GM19467 (cell line): ENCODE measurements around the gene APBA3.

Source experiments
- ATAC-seq: cut with Tn5 transposase; IDR thresholded peaks from one replicate; pipeline ENCODE4 v1.9.1; 2021; ENCODE audit warnings: mild to moderate bottlenecking, moderate library complexity; ENCODE audit not compliant: unreplicated experiment

APBA3 gene

DNA sequence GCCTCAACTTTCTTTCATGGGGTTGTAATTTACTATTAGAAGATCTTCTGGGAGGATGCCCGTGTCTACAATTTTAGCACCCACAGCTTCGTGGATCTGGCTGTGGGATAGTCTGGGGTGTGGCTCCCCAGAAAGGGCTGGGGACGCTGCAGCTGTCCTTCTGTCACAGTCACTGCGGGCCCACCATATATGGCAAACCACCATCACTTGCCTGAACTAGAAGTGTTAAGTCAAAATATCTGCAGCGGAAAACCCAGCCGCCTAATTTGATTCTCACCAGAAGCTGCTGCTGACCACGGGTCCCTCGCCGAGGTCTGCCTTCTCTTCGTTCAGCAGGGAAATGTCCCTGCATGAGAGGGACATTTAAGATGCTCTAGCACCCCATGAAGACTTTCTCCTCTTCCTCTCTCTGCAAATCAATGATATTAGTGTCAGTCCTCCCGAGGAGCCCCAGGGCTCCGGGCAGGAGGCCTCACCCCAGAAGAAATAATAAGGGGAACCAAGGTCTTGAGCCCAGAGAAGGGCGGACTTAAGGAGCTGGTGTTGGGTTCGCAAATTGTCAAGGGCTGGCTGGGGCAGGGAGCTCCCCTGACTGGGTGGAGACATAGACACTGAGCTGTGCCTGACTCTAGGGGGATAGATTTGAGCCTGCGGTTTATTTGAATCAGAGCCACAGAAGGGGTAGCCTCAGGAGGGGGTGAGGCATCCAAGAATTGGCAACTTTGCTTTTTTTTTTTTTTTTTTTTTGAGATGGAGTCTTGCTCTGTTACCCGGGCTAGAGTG lies 27.7 kb upstream of the APBA3 start:
- ATAC-seq = no peak

DNA sequence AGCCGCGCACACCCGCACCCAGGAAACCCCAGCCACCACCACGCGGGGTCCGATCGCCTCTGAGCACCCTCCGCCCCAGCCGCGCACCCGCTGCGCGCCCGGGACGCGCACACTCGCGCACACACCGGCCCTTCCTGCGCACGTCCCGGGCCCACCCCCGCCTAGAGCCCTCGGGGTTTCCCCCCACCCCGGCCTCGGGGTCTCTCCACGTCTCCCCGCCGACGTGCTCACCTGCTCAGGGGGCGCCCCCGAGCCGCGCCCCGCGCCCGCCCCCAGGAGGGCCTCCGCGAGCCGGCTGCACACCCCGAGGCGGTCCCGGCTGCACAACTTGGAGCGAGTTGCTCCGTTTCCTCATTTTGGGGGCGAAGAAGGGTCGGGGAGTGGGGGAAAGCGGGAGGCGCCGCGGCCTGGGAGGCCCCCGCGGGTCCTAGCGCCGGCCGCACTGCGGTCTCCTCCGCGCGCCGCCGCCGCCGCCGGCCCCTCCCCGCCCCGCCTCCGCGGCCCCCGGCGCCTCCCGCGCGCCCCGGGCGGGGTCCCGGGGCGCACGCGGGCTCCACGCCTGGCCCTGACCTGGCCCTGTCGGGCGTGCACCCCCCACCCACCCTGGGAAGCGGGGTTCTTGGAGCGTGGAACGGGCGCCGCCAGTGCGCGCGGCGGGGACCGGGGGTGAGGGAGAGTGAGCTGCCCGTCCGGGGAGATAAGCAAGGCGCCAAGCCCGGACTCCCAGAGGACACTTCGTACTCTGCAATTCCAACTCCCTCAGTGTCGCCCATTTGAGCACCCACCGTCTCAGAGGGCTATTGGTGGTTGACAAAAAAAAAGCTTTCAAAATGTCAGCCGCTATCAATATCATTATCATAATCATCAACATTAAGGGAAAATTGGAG lies 24.7 kb upstream of the APBA3 start, which contains the start of gene MATK:
TSS of gene MATK (minus strand) at position 444 of the 887 bp plus-strand sequence. CDS start 1,246 bp downstream, outside the sequence.
- ATAC-seq = no peak

DNA sequence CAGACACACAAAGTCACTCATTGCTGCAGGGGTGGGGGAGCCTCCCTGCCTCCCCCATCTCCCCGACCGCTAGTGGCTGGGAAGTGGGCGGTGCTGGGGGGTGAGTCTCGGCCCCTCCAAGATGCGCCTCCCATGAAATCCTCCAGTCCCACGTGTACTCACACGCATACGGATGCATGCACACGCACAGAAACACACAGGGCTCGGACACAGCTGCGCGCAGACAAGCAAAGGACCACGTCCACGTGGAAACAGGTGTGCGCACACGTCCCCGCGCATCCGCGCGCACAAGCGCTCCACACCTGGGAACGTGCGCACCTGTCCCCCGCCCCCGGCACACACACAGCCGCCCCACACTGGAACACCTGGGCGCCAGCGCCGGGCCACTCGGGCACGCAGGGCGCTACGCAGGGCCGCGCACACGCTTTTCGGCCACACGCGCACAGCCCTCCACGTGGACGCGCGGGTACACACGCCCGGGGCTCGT lies 24.0 kb upstream of the APBA3 start:
- no peak for ATAC-seq

- ATAC-seq = no peak
These were observed 23.3 kb upstream of the APBA3 start for GRCh38 chr19:3784607-3785450.

DNA sequence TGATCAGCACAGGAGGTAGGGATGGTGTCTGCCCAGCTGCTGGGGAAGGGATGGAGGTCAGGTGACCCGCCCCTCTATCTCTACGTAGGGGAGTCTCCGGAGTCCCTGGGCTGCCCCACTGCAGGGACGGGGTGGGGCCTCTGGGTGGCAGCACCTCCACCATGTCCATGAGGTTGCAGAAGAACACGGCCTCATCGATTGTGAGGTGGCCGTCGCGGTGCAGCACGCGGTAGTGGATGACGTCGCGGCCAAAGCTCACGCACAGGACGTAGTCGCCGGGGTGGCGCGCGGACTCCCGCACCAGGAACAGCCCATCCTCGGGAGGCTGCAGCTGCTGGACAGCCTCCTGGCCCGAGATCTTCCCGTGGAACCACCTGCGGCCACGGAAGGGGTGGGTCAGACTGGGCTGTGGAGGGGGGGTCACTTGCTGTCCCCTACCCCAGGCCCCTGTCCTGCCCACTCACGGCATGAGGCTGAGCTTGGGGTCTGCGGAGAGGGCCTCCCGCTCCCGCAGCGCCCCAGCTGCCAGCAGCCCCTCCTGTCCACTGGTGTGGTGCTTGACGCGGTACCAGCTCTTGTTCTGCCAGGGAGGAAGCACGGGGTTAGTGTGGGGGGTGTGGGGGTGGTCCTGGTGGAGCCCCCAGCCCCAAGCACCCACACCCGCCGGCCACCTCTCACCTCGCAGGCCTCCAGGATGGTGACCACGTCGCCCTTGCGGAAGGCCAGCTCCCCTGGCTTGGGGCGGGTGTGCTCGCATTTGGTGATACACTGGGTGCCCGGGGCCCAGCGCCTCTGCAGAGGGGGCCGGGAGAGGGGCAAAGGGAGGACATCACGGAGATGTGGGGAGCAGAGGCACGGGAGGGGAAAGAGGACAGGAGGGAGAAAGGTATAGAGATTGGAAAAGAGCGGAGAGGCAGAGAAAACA lies 22.4 kb upstream of the APBA3 start:
- no peak for ATAC-seq

GRCh38 chr19:3782903-3783302 lies 21.4 kb upstream of the APBA3 start:
- ATAC-seq = no peak

- ATAC-seq = no peak
These were observed 20.8 kb upstream of the APBA3 start for GRCh38 chr19:3782330-3782729.

- no peak for ATAC-seq
These were observed 20.1 kb upstream of the APBA3 start for GRCh38 chr19:3781603-3782002.

- no peak for ATAC-seq
These were observed 19.4 kb upstream of the APBA3 start for GRCh38 chr19:3780786-3781304.

DNA sequence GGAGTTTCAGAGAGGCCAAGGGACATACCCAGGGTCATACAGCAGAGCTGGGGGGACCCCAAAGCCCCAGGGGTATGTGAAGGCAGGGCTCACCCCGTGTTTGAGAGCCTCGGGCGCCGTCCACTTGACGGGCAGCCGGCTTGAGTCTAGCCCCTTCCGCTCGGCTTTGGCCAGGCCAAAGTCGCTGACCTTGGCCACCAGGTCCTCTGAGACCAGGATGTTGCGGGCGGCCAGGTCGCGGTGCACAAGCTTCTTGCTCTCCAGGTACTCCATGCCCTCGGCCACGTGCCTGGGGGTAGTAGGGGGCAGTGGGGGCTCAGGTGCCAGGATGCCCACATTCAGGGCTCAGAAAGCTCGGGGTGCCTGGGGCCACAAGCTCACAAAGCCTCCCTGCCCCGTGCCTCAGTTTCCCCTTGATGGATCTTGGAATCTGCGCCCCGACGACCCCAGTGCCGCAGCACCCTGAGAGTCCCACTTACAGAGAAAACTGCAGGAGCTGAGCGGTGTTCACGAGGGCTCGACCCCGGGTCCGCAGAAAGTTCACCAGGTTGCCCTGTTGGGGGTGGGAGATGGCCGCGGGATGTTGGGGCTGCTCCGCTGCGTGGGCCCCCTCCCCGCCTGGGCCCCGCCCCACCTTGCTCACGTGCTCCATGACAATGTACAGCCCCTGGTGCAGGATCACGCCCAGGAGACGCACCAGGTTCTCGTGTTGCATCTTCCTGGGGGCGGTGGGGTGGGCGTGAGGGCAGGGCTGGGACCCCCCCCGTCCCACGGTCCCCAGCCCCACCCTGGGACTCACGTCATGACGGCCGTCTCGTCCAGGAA lies 17.6 kb upstream of the APBA3 start:
- ATAC-seq = no peak

DNA sequence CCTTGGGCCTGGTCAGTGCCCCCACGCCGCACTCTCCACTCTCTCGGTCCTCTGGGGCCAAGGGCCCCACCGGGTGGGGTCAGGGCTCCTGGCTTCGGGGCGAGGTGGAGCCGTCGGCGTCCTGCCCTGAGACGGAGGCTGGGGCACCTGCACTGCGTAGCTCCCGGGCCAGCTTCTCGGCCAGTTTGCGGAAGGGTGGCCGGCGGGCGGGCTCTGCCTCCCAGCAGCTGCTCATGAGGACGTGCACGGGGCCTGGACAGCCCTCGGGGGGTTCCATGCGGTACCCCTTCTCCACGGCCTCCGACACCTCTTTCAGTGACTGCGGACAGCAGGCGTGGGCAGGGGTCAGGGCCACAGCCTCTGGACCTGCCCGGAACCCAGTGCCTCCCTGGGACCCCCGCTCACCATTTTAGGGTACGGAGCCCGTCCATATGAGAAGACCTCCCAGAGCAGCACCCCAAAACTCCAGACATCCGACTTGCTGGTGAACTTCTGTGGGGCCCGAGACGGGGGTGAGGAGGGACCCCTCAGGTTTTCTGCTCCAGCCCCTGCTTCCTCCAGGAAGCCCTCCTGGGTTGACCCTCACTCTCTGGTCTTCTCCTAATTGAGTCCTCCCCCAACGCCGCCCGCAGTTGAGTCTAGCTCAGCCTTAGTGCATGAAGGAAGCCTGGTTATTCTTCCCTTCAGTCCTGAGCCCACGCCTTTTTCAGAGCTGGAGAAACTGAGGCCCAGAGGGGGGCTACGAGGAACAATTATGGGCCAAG lies 16.8 kb upstream of the APBA3 start:
- no peak for ATAC-seq

- no peak for ATAC-seq
These were observed 15.1 kb upstream of the APBA3 start for GRCh38 chr19:3776479-3777040.

GRCh38 chr19:3775831-3776230 lies 14.3 kb upstream of the APBA3 start:
- ATAC-seq = no peak

- no peak for ATAC-seq
These were observed 13.9 kb upstream of the APBA3 start for GRCh38 chr19:3775374-3775711.

DNA sequence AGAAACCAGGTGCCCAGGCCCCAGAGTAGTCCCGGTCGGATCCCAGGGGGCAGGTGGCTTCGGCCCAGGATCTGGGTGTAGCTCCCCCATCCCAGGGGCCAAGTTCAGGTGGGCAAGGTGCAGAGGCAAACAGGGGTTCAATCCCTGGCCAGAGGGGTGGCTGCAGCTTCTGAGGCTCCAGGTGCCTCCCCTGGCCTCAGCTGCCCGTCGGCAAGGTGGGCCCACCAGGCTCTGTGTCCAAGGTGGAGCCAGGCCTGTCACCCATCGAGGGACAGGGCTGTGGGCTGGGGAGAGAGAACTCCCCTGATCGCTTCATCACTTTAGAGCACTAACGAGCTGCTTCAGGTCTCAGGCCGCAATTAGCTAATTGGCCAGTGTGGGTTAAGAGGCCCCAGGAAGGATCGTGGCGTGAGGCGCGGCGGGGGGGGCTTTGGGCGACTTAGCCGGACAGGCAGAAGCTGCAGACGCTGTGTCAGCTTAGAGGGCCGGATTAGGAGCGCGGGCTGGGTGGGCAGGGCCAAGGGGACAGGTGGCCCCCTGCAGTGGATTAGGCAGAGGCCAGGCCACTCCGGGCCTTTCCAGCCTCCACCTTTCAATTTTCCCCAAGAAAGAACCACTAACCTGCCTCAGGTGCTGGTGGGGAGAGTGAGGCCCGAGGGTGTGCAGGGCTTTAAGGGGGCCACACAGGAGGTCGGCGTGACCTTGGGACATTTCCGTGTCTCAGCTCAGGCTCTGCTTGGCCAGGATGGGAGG lies 13.3 kb upstream of the APBA3 start:
- no peak for ATAC-seq

GRCh38 chr19:3773814-3774515 lies 12.5 kb upstream of the APBA3 start:
- no peak for ATAC-seq
